Suprapubic skin (tissue), 4 donors: ENCODE data around the gene FAU.

ENCODE experiments used
- EP300 ChIP-seq: sonication (generic); formaldehyde crosslinking; IDR thresholded peaks from one replicate; pipeline ENCODE4 v1.6.1; 2017; ENCODE audit warnings: antibody characterized with exemption
- POLR2A ChIP-seq, 2 donors: fragments of 450-650 bp; IDR thresholded peaks; one replicate each; pipeline ENCODE4 v1.6.1; 2017; ENCODE audit warnings: antibody characterized with exemption in 2 of 2, mild to moderate bottlenecking in 2 of 2, moderate library complexity in 2 of 2
- POLR2AphosphoS5 ChIP-seq, 3 donors: sonication (generic); formaldehyde crosslinking; IDR thresholded peaks; one replicate each; pipeline ENCODE4 v1.6.1; 2017; ENCODE audit warnings: antibody characterized with exemption in 3 of 3
- TF ChIP-seq, protein P1 (sequence below), 2 donors: fragments of 200-600 bp in 1 of 2; fragments of 450-650 bp in 1 of 2; sonication (generic) in 1 of 2; IDR thresholded peaks; one replicate each; pipeline ENCODE4 v1.5.1; 2016 to 2019; ENCODE audit warnings: antibody characterized with exemption in 2 of 2, mild to moderate bottlenecking in 1 of 2, moderate library complexity in 1 of 2

DNA sequence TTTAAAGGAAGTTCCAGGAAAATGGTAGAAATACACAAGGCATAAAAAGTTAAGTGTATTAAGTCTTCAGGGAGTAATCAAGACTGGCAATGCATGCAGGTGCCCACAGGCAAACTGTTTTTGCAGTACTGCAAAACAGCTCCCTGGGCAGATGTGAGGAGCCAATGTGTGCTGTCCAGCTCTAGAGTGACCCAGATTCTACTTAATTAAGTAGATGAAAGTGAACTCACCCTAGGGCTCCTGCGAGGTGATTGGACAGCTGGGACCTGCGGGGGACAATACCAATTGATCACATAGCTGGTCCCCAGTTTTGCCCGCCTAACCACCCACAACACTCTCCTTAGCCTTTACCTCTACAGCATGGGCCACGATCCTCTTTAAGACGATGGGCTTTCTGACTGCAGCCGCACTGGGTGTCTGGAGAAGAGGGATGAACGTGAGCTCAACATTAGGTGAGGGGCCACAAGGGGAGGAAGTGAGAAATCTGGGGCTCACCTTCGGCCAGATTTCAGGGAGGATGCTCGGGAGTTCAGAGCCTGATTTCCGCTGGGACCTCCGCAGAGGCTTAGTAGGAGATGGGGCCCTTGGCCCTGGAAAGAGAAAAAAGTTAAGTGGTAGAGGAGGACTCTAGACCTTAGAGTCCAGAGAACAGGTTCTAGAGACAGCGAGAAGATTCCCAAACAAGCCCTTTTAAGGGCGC is 38.6 kb downstream of the FAU start:
- TF ChIP-seq, protein P1, sequence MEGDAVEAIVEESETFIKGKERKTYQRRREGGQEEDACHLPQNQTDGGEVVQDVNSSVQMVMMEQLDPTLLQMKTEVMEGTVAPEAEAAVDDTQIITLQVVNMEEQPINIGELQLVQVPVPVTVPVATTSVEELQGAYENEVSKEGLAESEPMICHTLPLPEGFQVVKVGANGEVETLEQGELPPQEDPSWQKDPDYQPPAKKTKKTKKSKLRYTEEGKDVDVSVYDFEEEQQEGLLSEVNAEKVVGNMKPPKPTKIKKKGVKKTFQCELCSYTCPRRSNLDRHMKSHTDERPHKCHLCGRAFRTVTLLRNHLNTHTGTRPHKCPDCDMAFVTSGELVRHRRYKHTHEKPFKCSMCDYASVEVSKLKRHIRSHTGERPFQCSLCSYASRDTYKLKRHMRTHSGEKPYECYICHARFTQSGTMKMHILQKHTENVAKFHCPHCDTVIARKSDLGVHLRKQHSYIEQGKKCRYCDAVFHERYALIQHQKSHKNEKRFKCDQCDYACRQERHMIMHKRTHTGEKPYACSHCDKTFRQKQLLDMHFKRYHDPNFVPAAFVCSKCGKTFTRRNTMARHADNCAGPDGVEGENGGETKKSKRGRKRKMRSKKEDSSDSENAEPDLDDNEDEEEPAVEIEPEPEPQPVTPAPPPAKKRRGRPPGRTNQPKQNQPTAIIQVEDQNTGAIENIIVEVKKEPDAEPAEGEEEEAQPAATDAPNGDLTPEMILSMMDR (IDR thresholded peaks at IDR 0.05), result no peak
- TF ChIP-seq POLR2A (IDR thresholded peaks at IDR 0.05) (no peak), EP300 (no peak), POLR2AphosphoS5 (IDR thresholded peaks at IDR 0.05) (no peak)
